HepG2 (cell line): Measurements from ENCODE around the gene OR2B2. TPM values are rescaled to one million over a fixed set of nuclear protein-coding genes. Genes with fewer than 3 reads are reported as not detected.

Experiments used
- CREB1 ChIP-seq, 2 experiments: fragments of 450-650 bp in 1 of 2; IDR thresholded peaks; 2 replicates each; pipeline ENCODE4 v1.6.1; 2016 to 2017; ENCODE audit warnings: control low read depth in 1 of 2, mild to moderate bottlenecking in 1 of 2, missing compliant biosample characterization in 1 of 2, missing genetic modification characterization in 1 of 2
- CSRNP2 ChIP-seq: sonication (generic); formaldehyde crosslinking; conservative IDR thresholded peaks from 2 replicates; pipeline ENCODE4 v1.8.0; 2022; ENCODE audit warnings: low read depth, missing genetic modification reagents
- E2F1 ChIP-seq: sonication (generic); formaldehyde crosslinking; IDR thresholded peaks from 2 replicates; pipeline ENCODE4 v1.5.0; 2020; ENCODE audit warnings: missing genetic modification reagents
- FOXK2 ChIP-seq: fragments of 450-650 bp; IDR thresholded peaks from 2 replicates; pipeline ENCODE4 v1.6.1; 2016
- GPBP1L1 ChIP-seq: sonication (generic); formaldehyde crosslinking; IDR thresholded peaks from 2 replicates; pipeline ENCODE4 v1.5.0; 2020; ENCODE audit warnings: mild to moderate bottlenecking, missing genetic modification reagents
- HBP1 ChIP-seq: IDR thresholded peaks from 2 replicates; pipeline ENCODE4 v1.6.1; 2016; ENCODE audit warnings: low read depth, control low read depth
- HNRNPK ChIP-seq: fragments of 200-400 bp; formaldehyde crosslinking; IDR thresholded peaks from 2 replicates; pipeline ENCODE4 v1.6.1; 2018; ENCODE audit warnings: low read length, low read depth, moderate library complexity, mild to moderate bottlenecking; ENCODE audit not compliant: poor library complexity, severe bottlenecking
- IRX3 ChIP-seq: sonication (generic); formaldehyde crosslinking; IDR thresholded peaks from 2 replicates; pipeline ENCODE4 v1.8.1; 2023; ENCODE audit warnings: mild to moderate bottlenecking, low read depth, missing genetic modification reagents, borderline replicate concordance
- JUN ChIP-seq: sonication (generic); formaldehyde crosslinking; IDR thresholded peaks from 2 replicates; pipeline ENCODE4 v1.4.0; 2020; ENCODE audit warnings: mild to moderate bottlenecking, missing genetic modification reagents
- PHF8 ChIP-seq: sonication (generic); formaldehyde crosslinking; IDR thresholded peaks from 2 replicates; pipeline ENCODE4 v1.5.0; 2020; ENCODE audit warnings: missing genetic modification reagents
- PTBP1 ChIP-seq: fragments of 200-400 bp; formaldehyde crosslinking; IDR thresholded peaks from 2 replicates; pipeline ENCODE4 v1.6.1; 2018; ENCODE audit warnings: low read length, low read depth; ENCODE audit not compliant: poor library complexity, severe bottlenecking
- SNRNP70 ChIP-seq: fragments of 200-400 bp; formaldehyde crosslinking; IDR thresholded peaks from 2 replicates; pipeline ENCODE4 v1.6.1; 2017; ENCODE audit warnings: mild to moderate bottlenecking, low read depth, low read length, moderate library complexity
- YEATS4 ChIP-seq: sonication (generic); formaldehyde crosslinking; IDR thresholded peaks from 2 replicates; pipeline ENCODE4 v1.4.0; 2020; ENCODE audit warnings: missing genetic modification reagents, borderline replicate concordance
- ZMYM4 ChIP-seq: sonication (generic); formaldehyde crosslinking; IDR thresholded peaks from 2 replicates; pipeline ENCODE4 v1.8.1; 2023; ENCODE audit warnings: mild to moderate bottlenecking, missing genetic modification reagents
- ZNF136 ChIP-seq: sonication (generic); formaldehyde crosslinking; IDR thresholded peaks from 2 replicates; pipeline ENCODE4 v1.8.1; 2022; ENCODE audit warnings: low read depth, mild to moderate bottlenecking, moderate library complexity, missing genetic modification reagents
- ZNF235 ChIP-seq: sonication (generic); formaldehyde crosslinking; IDR thresholded peaks from 2 replicates; pipeline ENCODE4 v1.8.1; 2023; ENCODE audit warnings: mild to moderate bottlenecking, missing genetic modification reagents, borderline replicate concordance
- ZNF260 ChIP-seq: sonication (generic); formaldehyde crosslinking; IDR thresholded peaks from 2 replicates; pipeline ENCODE4 v1.4.0; 2020; ENCODE audit warnings: missing genetic modification reagents, low read depth, mild to moderate bottlenecking, borderline replicate concordance
- ZNF337 ChIP-seq: sonication (generic); formaldehyde crosslinking; IDR thresholded peaks from 2 replicates; pipeline ENCODE4 v1.5.1; 2020; ENCODE audit warnings: missing genetic modification reagents, low read depth, mild to moderate bottlenecking, borderline replicate concordance
- ZNF432 ChIP-seq: sonication (generic); formaldehyde crosslinking; IDR thresholded peaks from 2 replicates; pipeline ENCODE4 v1.5.0; 2020; ENCODE audit warnings: missing genetic modification reagents, mild to moderate bottlenecking, borderline replicate concordance
- ZNF660 ChIP-seq: sonication (generic); formaldehyde crosslinking; IDR thresholded peaks from 2 replicates; pipeline ENCODE4 v1.5.1; 2020; ENCODE audit warnings: mild to moderate bottlenecking, low read depth, missing genetic modification reagents, borderline replicate concordance
- polyA plus RNA-seq, 8 experiments: library from polyadenylated mRNA; depleted of rRNA in 3 of 8; stranded (reverse) in 7 of 8; unstranded in 1 of 8; fragments of >200 nt; fragmentation: Illumina TruSeq in 4 of 8; extraction: Trizol in 4 of 8; gene quantifications; 2 replicates each; pipeline versions ENCODE4 v1.2.1 to v1.2.3, GENCODE V29; 2011 to 2016; ENCODE audit warnings: low read depth in 4 of 8, missing spikeins in 1 of 8, mixed read lengths in 1 of 8; ENCODE audit not compliant: insufficient read depth in 1 of 8
- total RNA-seq, 5 experiments: library from RNA; depleted of rRNA; stranded (reverse); fragments of >200 nt; fragmentation: Illumina TruSeq; extraction: Trizol; gene quantifications; 2 replicates each; pipeline ENCODE4 v1.2.3, GENCODE V29; 2016; ENCODE audit warnings: low read depth in 1 of 5

OR2B2 gene
- total and polyA plus RNA-seq, 2 of the 13 experiments (the other 11 are each of a cell fraction or from before 2014, with no cell fraction given), result not detected

GRCh38 chr6:27893836-27894807, 18.1 kb downstream of the OR2B2 start (continued):
- TF ChIP-seq ZNF260 (no peak), PHF8 (no peak), ZNF235 (CRISPR knock-in tag) (no peak), PTBP1 (no peak), YEATS4 (CRISPR knock-in tag) (peak; percentile 73), ZNF432 (CRISPR knock-in tag) (no peak), HBP1 (CRISPR knock-in tag) (peak; percentile 98), ZMYM4 (CRISPR knock-in tag) (peak; percentile 78), E2F1 (peak; percentile 100), ZNF136 (CRISPR knock-in tag) (no peak), SNRNP70 (no peak), CREB1 (IDR thresholded peaks at IDR 0.05) (peak; percentile 59), CREB1 (CRISPR knock-in tag; IDR thresholded peaks at IDR 0.05) (peak; percentile 77; the same call in 1 of the 2 replicates), GPBP1L1 (no peak), JUN (no peak), ZNF660 (CRISPR knock-in tag) (no peak), FOXK2 (no peak), ZNF337 (CRISPR knock-in tag) (0 out of 2 replicates have a peak, but pooled peaks have one; percentile 32), HNRNPK (no peak), CSRNP2 (CRISPR knock-in tag) (no peak), IRX3 (CRISPR knock-in tag) (no peak)
